ENCODE results near the gene ZNF385B.

GRCh38 chr2:179837408-179837807 is 24.0 kb downstream of the ZNF385B start:
- TF ChIP-seq CTCF (IDR thresholded peaks at IDR 0.05; ENCODE audit: insufficient read depth, low read length, poor library complexity, severe bottlenecking) (no peak), EZH2phosphoT487 (conservative IDR thresholded peaks at IDR 0.05; ENCODE audit: low read length) (no peak)
